HS-5 (cell line): ENCODE data around the gene STXBP3.
A peak's percentile ranks its signal among the peaks of the same experiment; 100 is the strongest.
"Not testable (repeated sequence)": the region's sequence is repeated elsewhere in the genome, so short reads cannot be mapped to it uniquely, and the experiment has no call there.

Experiments used
- DNase-seq: peaks from one replicate; pipeline ENCODE4 v3.0.0-alpha.2; 2012; ENCODE audit warnings: low read depth

Gene STXBP3, protein sequence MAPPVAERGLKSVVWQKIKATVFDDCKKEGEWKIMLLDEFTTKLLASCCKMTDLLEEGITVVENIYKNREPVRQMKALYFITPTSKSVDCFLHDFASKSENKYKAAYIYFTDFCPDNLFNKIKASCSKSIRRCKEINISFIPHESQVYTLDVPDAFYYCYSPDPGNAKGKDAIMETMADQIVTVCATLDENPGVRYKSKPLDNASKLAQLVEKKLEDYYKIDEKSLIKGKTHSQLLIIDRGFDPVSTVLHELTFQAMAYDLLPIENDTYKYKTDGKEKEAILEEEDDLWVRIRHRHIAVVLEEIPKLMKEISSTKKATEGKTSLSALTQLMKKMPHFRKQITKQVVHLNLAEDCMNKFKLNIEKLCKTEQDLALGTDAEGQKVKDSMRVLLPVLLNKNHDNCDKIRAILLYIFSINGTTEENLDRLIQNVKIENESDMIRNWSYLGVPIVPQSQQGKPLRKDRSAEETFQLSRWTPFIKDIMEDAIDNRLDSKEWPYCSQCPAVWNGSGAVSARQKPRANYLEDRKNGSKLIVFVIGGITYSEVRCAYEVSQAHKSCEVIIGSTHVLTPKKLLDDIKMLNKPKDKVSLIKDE

DNA sequence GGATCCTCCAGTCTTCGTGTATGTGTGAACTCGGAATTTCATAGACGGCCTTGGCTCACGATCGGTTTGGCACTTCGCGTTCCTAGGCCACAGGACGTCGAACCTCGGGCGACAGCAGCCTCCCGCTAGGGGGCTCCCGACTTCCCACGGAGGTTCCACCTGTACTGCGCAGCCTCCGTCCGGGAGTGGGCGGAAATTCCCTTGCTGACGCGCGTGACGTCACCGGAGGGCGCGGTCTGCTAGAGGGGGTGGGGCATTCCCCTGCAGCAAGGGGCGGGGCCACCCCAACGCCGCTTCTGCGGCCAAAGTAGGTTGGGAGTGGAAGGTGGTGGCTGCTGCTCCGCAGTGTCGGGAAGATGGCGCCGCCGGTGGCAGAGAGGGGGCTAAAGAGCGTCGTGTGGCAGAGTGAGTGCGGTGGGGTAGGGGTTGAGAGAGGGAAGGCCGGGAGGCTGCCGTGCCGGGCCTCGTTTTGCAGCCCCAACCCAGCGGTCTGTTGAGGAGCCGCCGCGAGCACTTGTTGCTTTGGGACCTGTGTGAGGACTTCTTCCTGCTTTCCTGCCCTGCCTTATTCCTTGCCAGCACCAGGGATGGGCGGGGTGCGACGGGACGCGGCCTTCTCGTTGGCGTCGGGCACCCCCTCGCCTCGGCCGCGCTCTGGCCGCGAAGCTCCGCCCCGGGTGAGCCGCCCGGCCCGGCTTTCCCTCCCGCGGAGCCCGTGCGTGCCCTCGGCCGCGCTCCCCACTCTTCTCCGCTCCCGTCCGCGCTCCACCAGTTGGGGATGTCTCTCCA is at the start of gene STXBP3:
Gene STXBP3, plus strand, starts transcription at position 293 of the 789 bp plus-strand sequence. Its CDS starts 64 bp downstream, at position 357.
- DNase-seq, result peak; percentile 91

DNA sequence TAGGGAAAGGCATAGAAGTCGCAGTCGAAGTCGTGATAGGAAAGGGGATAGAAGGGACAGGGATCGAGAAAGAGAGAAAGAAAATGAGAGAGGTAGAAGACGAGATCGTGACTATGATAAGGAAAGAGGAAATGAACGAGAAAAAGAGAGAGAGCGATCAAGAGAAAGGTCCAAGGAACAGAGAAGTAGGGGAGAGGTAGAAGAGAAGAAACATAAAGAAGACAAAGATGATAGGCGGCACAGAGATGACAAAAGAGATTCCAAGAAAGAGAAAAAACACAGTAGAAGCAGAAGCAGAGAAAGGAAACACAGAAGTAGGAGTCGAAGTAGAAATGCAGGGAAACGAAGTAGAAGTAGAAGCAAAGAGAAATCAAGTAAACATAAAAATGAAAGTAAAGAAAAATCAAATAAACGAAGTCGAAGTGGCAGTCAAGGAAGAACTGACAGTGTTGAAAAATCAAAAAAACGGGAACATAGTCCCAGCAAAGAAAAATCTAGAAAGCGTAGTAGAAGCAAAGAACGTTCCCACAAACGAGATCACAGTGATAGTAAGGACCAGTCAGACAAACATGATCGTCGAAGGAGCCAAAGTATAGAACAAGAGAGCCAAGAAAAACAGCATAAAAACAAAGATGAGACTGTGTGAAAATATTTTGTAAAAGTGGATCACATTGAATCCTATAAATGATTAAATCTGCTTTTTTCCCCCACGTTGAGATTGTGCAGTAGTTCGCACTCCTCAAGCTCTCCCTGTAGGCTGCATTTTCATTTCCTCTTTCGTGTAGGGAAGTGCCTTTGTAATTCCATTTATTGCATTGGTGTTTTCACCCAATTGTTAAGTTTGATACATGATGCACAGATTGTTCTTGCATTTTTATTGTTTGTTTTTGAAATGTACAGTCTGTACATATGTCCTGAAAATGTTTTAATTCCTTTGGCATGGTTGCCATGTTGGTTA is 46.8 kb upstream of the STXBP3 start:
- no peak for DNase-seq

DNA sequence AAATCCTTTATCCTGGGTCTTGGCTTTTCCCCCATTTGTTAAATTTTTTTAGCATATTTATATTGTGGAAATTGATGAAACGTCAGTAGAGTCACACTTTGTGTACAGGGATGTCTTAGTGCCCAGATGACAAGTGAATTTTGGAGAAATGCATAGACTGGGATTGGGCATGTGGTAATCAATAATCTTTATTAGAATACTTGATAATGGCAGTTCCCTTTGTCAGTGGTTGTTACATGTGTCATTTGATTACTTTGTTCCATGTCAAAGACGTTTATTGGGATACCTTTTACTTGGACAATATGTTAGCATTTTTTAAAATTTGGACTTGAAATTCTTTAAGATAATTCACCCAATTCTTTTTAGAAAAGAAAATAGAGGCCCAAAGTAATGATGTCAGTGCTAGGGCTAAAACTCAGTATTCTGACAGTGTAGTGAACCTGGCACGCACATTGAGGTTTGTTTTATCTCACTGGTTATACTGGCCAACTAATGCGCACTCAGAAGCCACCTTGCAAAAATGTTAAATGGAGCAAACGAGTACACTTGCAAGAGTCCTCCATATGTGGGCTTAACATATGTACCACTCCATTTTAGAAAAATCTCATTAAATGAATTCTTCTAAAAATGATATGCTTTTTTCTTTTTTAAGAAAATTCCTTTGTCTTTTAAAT is 45.2 kb upstream of the STXBP3 start:
- DNase-seq, result no peak

DNA sequence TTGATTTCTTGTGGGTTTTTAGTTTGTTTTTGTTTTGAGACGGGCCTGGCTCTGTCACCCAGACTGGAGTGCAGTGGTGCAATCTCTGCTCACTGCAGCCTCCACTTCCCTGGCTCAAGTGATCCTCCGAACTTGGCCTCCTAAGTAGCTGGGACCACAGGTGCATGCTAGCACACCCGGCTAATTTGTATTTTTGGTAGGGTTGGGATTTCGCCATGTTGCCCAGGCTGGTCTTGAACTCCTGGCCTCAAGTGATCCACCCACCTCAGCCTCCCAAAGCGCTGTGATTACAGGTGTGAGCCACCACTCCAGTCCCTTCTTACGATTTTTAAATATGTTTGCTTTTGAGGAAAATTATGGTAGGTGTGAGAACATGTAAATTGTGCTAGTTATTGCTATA is 44.4 kb upstream of the STXBP3 start:
- not testable (repeated sequence) for DNase-seq

DNA sequence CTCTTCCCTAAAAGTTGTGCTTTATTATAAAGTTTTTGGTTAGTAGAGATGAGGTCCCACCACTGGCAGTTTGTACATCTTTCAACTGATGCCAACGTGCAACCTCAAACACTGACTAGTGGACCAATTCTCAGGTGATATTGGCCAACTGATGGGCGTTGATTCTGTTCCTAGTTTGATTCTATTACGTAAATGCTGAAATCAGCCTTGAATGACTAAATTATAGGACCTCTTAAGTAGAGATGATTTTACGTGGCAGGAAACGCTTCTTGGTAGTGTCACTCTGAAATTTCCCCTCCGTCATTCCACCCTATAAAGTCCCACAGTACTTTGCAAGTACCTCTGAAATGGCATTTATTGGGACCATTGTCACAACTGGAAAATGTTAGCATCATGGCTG is 42.5 kb upstream of the STXBP3 start:
- peak; percentile 42 for DNase-seq

DNA sequence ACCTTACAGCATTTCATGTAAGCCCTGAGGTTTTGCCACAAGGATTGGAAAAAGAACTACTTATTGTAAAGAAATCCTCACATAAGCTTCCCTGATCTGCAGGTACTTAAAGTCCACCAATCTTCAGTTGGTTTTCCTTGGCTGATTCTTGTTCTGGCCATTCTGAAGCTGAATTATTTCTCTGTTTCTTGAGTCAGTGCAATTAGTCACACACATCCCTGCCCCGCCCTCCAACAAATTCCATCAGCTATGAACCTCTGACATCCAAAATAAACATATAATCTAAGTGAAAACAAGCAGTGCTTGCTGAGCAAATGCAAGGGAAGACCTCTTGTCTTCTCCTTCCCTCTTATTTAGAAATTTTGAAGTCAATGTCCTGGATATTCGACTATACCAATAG is 42.0 kb upstream of the STXBP3 start:
- peak; percentile 69 for DNase-seq

DNA sequence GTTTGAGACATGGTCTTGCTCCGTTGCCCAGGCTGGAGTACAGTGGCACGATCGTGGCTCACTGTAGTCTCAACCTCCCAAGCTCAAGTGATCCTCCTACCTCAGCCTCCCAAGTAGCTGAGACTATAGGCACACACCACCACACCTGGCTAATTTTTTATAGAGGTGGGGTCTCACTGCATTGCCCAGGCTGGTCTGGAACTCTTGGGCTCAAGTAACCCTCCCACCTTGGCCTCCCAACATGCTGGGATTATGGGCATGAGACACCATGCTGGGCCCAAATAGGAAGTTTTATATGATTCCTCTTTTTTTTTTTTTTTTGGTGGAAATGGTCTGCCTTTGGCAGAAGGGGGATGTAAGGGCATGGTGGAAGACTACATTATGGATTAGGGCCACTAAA is 39.8 kb upstream of the STXBP3 start:
- no peak for DNase-seq

DNA sequence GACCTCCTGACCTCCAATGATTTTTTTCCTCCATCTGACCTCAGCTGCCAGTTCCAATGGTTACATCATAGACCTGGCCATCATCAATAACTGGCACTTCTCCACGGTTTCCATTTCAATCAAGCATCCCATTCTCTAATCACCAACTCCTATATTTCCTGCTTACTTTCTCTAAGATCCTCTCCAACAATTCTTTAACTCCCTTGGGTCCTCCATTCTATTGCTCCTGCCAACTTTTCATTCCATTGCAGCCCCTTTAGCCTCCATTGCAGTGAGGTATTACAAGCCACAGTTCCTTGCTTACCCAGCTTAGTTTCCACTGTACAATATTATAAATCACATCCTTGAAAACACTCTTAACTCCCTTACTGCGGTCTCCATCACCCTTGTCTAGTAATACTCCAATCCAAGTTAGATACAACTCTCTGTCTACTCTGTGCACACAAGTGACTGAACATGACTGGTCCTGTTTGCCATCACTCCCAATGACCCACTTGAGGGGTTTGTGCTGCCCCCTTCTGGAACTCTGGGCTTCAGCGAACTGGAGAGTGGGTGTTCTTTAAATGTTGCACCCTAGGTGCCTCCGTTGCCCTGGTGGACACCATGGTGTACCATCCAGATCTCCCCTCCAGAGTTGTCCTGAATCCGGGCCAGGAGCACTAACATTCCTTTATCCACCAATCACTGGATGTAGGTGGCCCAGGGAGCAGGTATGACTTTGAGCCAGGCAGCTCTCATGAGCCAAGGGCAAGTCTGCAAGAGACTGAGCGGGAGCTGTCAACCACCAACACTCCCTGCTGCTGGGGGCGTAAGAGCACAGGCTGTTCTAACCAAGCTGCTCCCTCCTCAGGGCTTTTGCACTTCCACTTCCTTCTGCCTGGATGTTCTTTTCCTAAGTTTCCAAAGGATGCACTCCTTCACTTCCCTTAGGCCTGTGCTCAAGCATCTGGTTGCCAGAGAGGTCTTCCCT is 37.5 kb upstream of the STXBP3 start:
- DNase-seq, result no peak

DNA sequence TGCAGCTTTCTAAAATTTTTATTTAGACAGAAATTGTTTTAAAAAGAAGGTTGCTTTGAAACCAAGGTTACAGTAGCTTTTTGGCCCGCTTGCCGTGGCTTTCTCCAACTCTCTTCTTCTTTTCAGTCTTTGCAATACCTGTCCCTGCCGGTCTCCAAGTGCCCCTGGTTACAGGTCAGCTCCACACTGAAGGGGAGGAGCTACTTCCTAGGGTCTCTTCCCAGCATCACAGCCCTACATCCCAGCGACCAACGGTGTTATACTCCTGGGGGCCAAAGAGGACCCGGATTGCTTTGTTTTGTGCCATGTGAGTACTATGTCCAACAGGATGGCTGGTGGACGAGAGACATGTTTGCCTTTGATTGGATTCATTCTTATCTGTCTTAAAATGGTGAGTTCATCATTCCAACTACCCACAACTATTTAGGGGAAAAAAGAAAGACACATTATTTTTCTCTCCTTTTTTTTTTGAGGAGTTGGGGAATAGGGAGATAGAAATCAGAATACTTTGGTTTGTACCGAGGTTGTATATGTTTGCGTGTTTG is 33.8 kb upstream of the STXBP3 start, which contains the start of gene FNDC7:
Gene FNDC7, plus strand, starts transcription at position 303 of the 545 bp plus-strand sequence. Its CDS starts 26 bp downstream, at position 329.
- DNase-seq, result no peak

DNA sequence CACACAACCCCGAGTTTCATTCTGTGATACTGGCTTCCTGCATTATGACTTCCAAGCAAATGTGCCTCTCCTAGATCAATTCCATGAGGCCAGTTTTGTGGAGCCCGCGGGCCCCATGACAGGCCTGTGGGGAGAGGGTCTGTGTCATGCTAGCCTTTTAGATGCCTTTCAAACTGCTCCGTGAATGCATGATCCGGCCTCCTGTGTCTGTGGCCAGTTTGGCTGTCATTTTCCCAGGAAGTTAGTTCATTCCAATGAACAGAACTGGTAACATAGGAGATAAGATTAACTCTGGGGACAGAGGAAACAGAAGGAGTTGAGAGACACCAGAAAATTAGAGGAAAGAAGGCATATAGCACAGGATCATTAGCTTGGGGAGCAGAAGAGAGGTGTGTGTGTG is 30.5 kb upstream of the STXBP3 start:
- DNase-seq, result no peak

DNA sequence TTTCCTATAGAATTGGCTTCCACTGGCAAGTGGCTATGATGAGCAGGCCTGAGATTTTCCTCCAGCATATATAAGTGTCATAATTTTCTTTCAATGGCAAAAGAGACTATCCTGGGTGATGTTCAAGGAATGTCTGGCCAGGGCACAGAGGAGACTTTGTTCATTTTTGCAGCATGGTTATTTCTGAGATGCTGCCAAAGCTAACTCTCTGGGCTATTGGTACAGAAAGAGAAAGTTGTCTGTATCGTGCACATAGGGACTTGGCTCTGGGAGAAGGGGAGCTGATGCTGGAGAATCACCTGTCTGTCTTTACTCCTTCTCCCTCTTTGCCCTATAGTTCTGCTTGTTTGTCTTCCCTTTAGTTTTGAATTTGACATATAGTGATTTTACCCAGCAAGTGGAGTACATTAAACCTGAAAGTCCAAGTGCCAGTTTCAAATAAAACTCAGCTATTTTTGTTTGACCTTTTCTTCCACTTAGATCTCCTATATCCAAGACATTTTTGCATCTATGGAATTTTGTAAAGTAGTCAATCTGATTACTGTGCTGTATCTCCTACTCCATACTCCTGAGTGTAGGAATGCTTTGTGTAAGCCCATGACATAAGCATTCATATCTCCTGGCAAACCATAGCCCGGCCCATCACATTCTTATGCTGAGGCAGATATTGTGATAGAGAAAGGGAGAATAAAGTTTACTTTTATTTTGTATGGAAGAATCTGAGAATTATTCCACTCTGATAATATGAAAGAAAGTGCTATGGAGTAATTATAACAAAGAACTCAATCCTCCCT is 29.8 kb upstream of the STXBP3 start:
- no peak for DNase-seq

DNA sequence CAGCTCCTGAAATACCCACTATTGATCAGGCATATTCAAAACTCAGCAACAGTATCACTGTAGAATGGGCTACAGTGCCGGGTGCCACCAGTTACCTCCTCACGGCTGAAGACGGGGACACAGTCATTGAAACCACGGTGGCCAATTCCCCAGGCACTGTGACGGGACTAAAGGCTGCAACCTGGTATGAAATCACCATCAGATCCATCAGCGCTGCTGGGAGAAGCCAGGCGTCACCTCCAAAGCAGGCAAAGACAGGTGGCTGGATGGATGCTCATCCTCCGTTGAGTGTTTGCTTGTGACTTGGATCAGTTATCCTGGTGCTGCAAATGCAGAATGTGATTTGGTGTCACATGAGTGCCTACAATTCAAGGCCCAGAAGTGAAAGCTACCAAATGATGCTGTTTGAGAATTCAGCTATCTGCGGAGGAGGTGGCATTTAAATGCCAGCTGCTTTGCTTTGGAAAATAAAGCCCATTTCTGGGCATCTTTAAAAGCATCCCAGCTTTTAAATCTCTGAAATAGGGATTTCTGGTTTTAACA is 28.6 kb upstream of the STXBP3 start:
- no peak for DNase-seq

DNA sequence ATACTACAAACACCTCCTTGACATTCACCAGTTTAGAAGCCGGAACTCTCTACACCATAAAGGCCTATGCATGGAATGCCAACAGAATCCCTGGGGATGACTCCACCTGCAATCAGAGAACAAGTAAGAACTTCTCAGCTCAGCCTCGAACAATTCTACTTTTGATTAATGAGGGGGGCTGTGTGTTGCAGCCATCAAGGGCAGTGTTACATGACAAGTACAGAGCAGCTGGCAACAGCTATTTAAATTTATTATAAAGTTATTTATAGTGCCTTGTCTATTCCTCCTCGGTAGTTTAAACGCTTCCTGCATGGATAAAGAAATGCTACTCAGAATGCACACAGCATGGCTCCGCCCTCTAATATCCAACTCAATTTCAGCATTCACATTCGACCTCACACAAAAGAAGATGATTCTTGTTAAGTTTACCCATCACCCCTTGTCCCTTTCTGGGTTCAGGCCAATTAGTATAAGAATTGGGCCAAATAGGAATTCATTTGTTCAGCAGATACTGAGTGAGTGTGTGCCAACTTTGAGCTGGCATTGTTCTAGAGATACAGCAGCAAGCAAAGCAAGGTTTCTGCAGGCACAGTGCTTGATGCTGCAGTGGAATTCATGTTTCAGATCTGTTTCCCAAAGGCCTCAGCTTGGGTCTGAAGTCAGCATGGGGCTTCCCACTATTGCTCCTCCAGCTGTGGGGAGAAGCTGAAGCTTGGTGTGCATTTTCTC is 27.4 kb upstream of the STXBP3 start:
- no peak for DNase-seq

DNA sequence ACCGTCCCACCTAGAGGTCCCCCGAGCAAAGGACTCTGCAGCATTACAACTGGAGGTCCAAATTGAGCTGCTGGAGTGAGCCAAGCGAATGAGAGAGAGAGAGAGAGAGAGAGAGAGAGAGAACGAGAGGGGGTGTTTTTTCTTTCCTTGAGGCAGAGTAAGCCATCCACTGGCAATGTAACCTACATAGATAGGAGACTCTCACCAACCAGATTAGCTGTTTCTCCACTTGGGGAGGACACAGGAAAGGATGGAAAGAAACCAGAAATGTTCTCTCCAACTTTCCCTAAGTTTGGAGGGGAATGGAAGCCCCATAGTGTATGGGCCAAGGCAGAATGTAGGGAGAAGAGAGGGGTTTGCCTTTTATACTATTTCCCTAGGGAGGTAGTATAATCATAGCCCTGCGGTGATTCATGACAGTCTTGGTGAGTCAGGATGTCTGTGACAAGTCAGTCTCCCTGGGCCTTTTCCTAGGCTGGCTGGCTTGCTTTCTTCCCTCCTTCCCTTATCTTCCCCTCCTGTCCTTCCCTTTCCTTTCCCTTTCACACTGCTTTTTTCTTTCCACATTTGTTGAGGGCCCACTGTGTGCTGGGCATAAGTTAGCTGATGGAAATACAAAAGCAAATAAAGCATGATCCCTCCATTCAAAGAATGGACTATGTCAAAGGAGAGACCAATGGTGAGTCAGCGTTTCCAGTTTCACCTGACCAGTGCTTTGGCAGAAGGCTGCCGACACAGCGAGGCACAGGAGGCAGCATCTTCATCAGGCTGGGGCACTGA is 26.6 kb upstream of the STXBP3 start:
- peak; percentile 70 for DNase-seq

DNA sequence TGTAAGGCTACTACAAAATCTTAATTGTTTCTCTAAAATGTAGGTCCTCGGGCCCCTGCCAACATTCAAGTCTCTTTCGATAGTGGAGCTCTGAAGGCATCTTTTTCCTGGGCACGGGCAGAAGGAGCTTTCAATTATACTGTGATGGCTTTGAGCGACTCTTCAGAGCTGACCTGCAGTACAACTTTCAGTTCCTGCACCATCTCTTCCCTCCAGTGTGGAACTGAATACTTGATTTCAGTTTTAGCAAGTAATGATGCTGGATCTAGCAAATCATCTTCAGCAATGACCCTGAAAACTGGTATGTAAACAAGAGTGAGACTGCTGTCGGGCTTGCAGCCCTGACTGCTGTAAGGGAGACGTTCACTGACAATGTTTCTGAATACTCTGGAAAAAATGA is 24.2 kb upstream of the STXBP3 start:
- DNase-seq, result no peak

DNA sequence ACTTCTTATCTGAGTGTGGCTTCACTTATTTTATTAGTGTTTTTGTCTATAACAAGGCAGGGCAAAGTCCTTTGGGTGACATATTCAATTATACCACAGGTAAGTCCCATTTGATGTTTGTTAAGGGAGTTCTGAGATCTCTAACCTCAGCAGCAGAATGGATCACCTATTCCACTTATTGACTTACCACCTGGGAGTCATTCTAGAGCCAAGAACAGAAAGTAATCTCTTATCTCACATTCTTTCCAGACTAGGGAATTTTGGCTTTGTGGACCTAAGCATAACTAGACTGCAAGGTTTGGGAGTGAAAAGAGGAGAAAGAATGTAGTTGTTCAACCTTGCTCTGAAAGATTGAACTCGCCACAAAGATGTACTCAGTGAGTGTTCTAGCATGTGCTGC is 20.6 kb upstream of the STXBP3 start:
- no peak for DNase-seq
